Caco-2 (cell line): ENCODE data around the gene SRSF2. TPM values are rescaled to one million over a fixed set of nuclear protein-coding genes. Genes with fewer than 3 reads are reported as not detected.

ENCODE experiments used
- BruUV-seq: library from RNA; stranded (reverse); fragments of 400-500 nt; replicated peaks from 2 replicates; lab custom pipeline; 2021; lab: Mats Ljungman, UMichigan
- CTCF ChIA-PET: fragments of 300-600 bp; sonication (Branson Sonifier 250); formaldehyde crosslinking; loops from one replicate; lab custom pipeline; 2022; ENCODE audit warnings: antibody characterized with exemption; lab: Charles Lee
- POLR2A ChIA-PET: fragments of 300-600 bp; sonication (Branson Sonifier 250); formaldehyde crosslinking; loops from one replicate; lab custom pipeline; 2022; ENCODE audit warnings: antibody characterized with exemption; lab: Charles Lee
- DNase-seq, 2 experiments: peaks; one replicate each; pipeline versions ENCODE4 v3.0.0 to v3.0.0-alpha.2; 2020 to 2022
- H3K27me3 ChIP-seq: replicated peaks from 2 replicates; pipeline ENCODE4 v1.6.0; 2011; ENCODE audit warnings: low read length; ENCODE audit not compliant: control insufficient read depth, insufficient read depth
- H3K36me3 ChIP-seq: 2 replicates; pipeline ENCODE4 v1.5.1; 2011; ENCODE audit warnings: low read length; ENCODE audit not compliant: control insufficient read depth, insufficient read depth
- H3K4me1 ChIP-seq: fragments of 250-450 bp; sonication (Bioruptor Pico); 2 replicates; pipeline ENCODE4 v1.5.1; 2020; ENCODE audit warnings: mild to moderate bottlenecking
- H3K4me3 ChIP-seq: 2 replicates; pipeline ENCODE4 v1.5.1; 2011; ENCODE audit warnings: low read depth, mild to moderate bottlenecking, control low read depth, low read length
- H3K9me3 ChIP-seq: fragments of 250-450 bp; sonication (Bioruptor Pico); 2 replicates; pipeline ENCODE4 v1.5.1; 2020; ENCODE audit warnings: mild to moderate bottlenecking, moderate library complexity
- H3K27ac Mint-ChIP-seq: one replicate; pipeline ENCODE4 v1.8.0; 2022; ENCODE audit warnings: mixed read lengths; ENCODE audit not compliant: unreplicated experiment
- H3K27me3 Mint-ChIP-seq: one replicate; pipeline ENCODE4 v1.8.0; 2022; ENCODE audit warnings: mixed read lengths; ENCODE audit not compliant: insufficient read depth, unreplicated experiment
- H3K36me3 Mint-ChIP-seq: one replicate; pipeline ENCODE4 v1.8.0; 2022; ENCODE audit warnings: mild to moderate bottlenecking, mixed read lengths; ENCODE audit not compliant: insufficient read depth, unreplicated experiment
- H3K4me1 Mint-ChIP-seq: one replicate; pipeline ENCODE4 v1.8.0; 2022; ENCODE audit warnings: low read depth, mixed read lengths; ENCODE audit not compliant: unreplicated experiment
- H3K4me3 Mint-ChIP-seq: one replicate; pipeline ENCODE4 v1.8.0; 2022; ENCODE audit warnings: mild to moderate bottlenecking, moderate library complexity, mixed read lengths; ENCODE audit not compliant: unreplicated experiment
- H3K9me3 Mint-ChIP-seq: one replicate; pipeline ENCODE4 v1.8.0; 2022; ENCODE audit warnings: mixed read lengths; ENCODE audit not compliant: unreplicated experiment
- CTCF ChIP-seq, 2 experiments: fragments of 200-600 bp in 1 of 2; IDR thresholded peaks; 1 replicate in 1 of 2; 2 replicates in 1 of 2; pipeline versions ENCODE4 v1.5.1 to v1.8.0; 2011 to 2022; ENCODE audit warnings: antibody characterized with exemption in 1 of 2, control low read depth in 1 of 2, inconsistent platforms in 1 of 2, low read depth in 1 of 2, low read length in 1 of 2, mild to moderate bottlenecking in 1 of 2, moderate library complexity in 1 of 2; ENCODE audit not compliant: insufficient read depth in 1 of 2, severe bottlenecking in 1 of 2, unreplicated experiment in 1 of 2
- intact Hi-C: fragments of 100-400 bp; cut with micrococcal nuclease; formaldehyde crosslinking; loops from one replicate; pipeline ENCODE4 v1.10.0; 2022; ENCODE audit not compliant: unreplicated experiment
- total RNA-seq: library from RNA; stranded (reverse); gene quantifications from 2 replicates; pipeline ENCODE4 v1.2.3, GENCODE V29; 2022

SRSF2 gene
- total RNA-seq, 1 experiment from 2014 or later, result 356 TPM

- no peaks in the 10 kb centered on the region; the same call in 1 of the 2 replicates for H3K36me3 ChIP-seq
- no peak overlapping the region for H3K4me3 ChIP-seq
- no peaks in the 10 kb centered on the region for H3K27me3 Mint-ChIP-seq
- no peak overlapping the region for H3K27ac Mint-ChIP-seq
- no peaks in the 10 kb centered on the region for H3K9me3 ChIP-seq
- intact Hi-C loops, result no loop called here
- H3K27me3 ChIP-seq, result no peaks in the 10 kb centered on the region
- DNase-seq, result no peak
- ChIA-PET POLR2A (interaction anchor here (0.5 to 0.6 kb wide), 2 partner anchors 11 to 209 kb away, joined by 3 read pairs; no protein-coding TSS in a partner anchor), CTCF (interaction anchor here (0.6 to 1.1 kb wide), 5 partner anchors 11 to 200 kb away, joined by 3 to 5 read pairs (median 3); no protein-coding TSS in a partner anchor)
- peaks cover 13% of the 10 kb centered on the region for H3K4me1 ChIP-seq
- peak overlapping the region; percentile 77 for H3K4me3 Mint-ChIP-seq
- BruUV-seq, result no TSS peak
- peak in 1 of 2 experiments; percentile 20 for TF ChIP-seq CTCF (IDR thresholded peaks at IDR 0.05; ENCODE audit: insufficient read depth in 1 of 2, low read depth in 1 of 2, low read length in 1 of 2, severe bottlenecking in 1 of 2, unreplicated experiment in 1 of 2)
- peaks cover 5% of the 10 kb centered on the region for H3K36me3 Mint-ChIP-seq
- peaks cover 15% of the 10 kb centered on the region for H3K4me1 Mint-ChIP-seq
- H3K9me3 Mint-ChIP-seq, result no peaks in the 10 kb centered on the region
These were observed 28.9 kb downstream of the SRSF2 start for GRCh38 chr17:76707985-76708807.

- DNase-seq, result no peak
- H3K9me3 Mint-ChIP-seq, result no peaks in the 10 kb centered on the region
- ChIA-PET POLR2A (interaction anchor here (0.5 kb wide), 1 partner anchor 150 kb away, joined by 3 read pairs; no protein-coding TSS in a partner anchor), CTCF (interaction anchor here (0.7 kb wide), 1 partner anchor 29 kb away, joined by 3 read pairs; no protein-coding TSS in a partner anchor)
- H3K27me3 ChIP-seq, result no peaks in the 10 kb centered on the region
- H3K27me3 Mint-ChIP-seq, result no peaks in the 10 kb centered on the region
- no TSS peak for BruUV-seq
- H3K36me3 ChIP-seq, result no peaks in the 10 kb centered on the region
- no peak overlapping the region for H3K4me3 ChIP-seq
- intact Hi-C loops, result no loop called here
- H3K9me3 ChIP-seq, result no peaks in the 10 kb centered on the region
- H3K36me3 Mint-ChIP-seq, result peaks cover 5% of the 10 kb centered on the region
- H3K4me1 ChIP-seq, result peaks cover 19% of the 10 kb centered on the region
- H3K4me1 Mint-ChIP-seq, result peaks cover 19% of the 10 kb centered on the region
- no peak overlapping the region for H3K27ac Mint-ChIP-seq
- no peak overlapping the region for H3K4me3 Mint-ChIP-seq
- TF ChIP-seq CTCF (IDR thresholded peaks at IDR 0.05; ENCODE audit: insufficient read depth in 1 of 2, low read depth in 1 of 2, low read length in 1 of 2, severe bottlenecking in 1 of 2, unreplicated experiment in 1 of 2), result no peak
These were observed 30.3 kb downstream of the SRSF2 start for GRCh38 chr17:76706817-76707216.

- no peak for TF ChIP-seq CTCF (IDR thresholded peaks at IDR 0.05; ENCODE audit: insufficient read depth in 1 of 2, low read depth in 1 of 2, low read length in 1 of 2, severe bottlenecking in 1 of 2, unreplicated experiment in 1 of 2)
- Mint-ChIP-seq H3K36me3 (no peaks in the 10 kb centered on the region), H3K4me3 (no peak overlapping the region), H3K4me1 (peaks cover 28% of the 10 kb centered on the region), H3K27me3 (no peaks in the 10 kb centered on the region), H3K27ac (no peak overlapping the region), H3K9me3 (no peaks in the 10 kb centered on the region)
- Histone ChIP-seq H3K9me3 (no peaks in the 10 kb centered on the region), H3K4me1 (peaks cover 22% of the 10 kb centered on the region), H3K4me3 (no peak overlapping the region), H3K27me3 (no peaks in the 10 kb centered on the region), H3K36me3 (no peaks in the 10 kb centered on the region)
- BruUV-seq, result no TSS peak
- intact Hi-C loops, result no loop called here
- CTCF ChIA-PET, result interaction anchor here (0.6 kb wide), 1 partner anchor 105 kb away, joined by 3 read pairs; no protein-coding TSS in a partner anchor
- POLR2A ChIA-PET, result interaction anchor here (0.6 kb wide), 1 partner anchor 814 kb away, joined by 10 read pairs; no protein-coding TSS in a partner anchor
- no peak for DNase-seq
These were observed 32.3 kb downstream of the SRSF2 start for GRCh38 chr17:76704805-76705204.
